Endothelial cell of umbilical vein (primary cell): ENCODE data around the gene FAM222B. TPM values are rescaled to one million over a fixed set of nuclear protein-coding genes. Genes with fewer than 3 reads are reported as not detected.

Source experiments
- BruUV-seq: library from RNA; stranded (reverse); fragments of 400-500 nt; replicated peaks from 2 replicates; lab custom pipeline; 2021; lab: Mats Ljungman, UMichigan
- CTCF ChIA-PET: fragments of 300-600, 350-600 bp; sonication (Branson Sonifier 250); formaldehyde crosslinking; loops from one replicate; lab custom pipeline; 2021; ENCODE audit warnings: antibody characterized with exemption, inconsistent platforms; lab: Charles Lee
- POLR2A ChIA-PET: fragments of 300-600, 350-600 bp; sonication (Branson Sonifier 250); formaldehyde crosslinking; loops from one replicate; lab custom pipeline; 2021; ENCODE audit warnings: antibody characterized with exemption, inconsistent platforms; lab: Charles Lee
- DNase-seq: peaks from one replicate; pipeline ENCODE4 v3.0.0-alpha.2; 2011; ENCODE audit warnings: low read depth, low spot score
- FAIRE-seq: peaks from 2 replicates; lab custom pipeline; 2011; peaks lifted over from hg19 to GRCh38; lab: Jason Lieb, UNC
- H2AFZ ChIP-seq: 2 replicates; pipeline ENCODE4 v1.6.0; 2012; ENCODE audit warnings: low read depth, low read length, control low read depth, inconsistent platforms
- H3K27ac ChIP-seq: 2 replicates; pipeline ENCODE4 v1.5.1; 2011; ENCODE audit warnings: low read depth, mild to moderate bottlenecking, control low read depth, low read length, moderate library complexity; ENCODE audit not compliant: insufficient read depth
- H3K27me3 ChIP-seq, 2 experiments: 2 replicates each; pipeline versions ENCODE4 v1.6.0 to v1.6.1; 2011; ENCODE audit warnings: low read length in 2 of 2, mixed read lengths in 1 of 2; ENCODE audit not compliant: control insufficient read depth in 2 of 2, insufficient read depth in 2 of 2
- H3K36me3 ChIP-seq, 2 experiments: 2 replicates in 1 of 2; 3 replicates in 1 of 2; pipeline ENCODE4 v1.5.1; 2011; ENCODE audit warnings: low read length in 2 of 2, mild to moderate bottlenecking in 1 of 2, moderate library complexity in 1 of 2; ENCODE audit not compliant: control insufficient read depth in 2 of 2, insufficient read depth in 2 of 2; ENCODE audit errors: extremely low read depth in 1 of 2
- H3K4me1 ChIP-seq: 3 replicates; pipeline ENCODE4 v1.5.1; 2011; ENCODE audit warnings: mild to moderate bottlenecking, low read length; ENCODE audit not compliant: control insufficient read depth, insufficient read depth; ENCODE audit errors: extremely low read depth
- H3K4me2 ChIP-seq: 2 replicates; pipeline ENCODE4 v1.6.1; 2011; ENCODE audit warnings: low read length, control low read depth, mixed read lengths; ENCODE audit not compliant: insufficient read depth
- H3K4me3 ChIP-seq, 3 experiments: fragments of 200-600 bp in 1 of 3; sonication (generic), shearing (Covaris generic) in 1 of 3; replicated peaks in 1 of 3; 2 replicates each; pipeline ENCODE4 v1.5.1; 2011 to 2016; ENCODE audit warnings: control low read depth in 3 of 3, low read length in 3 of 3, mild to moderate bottlenecking in 2 of 3, inconsistent platforms in 1 of 3, low read depth in 1 of 3, moderate library complexity in 1 of 3; ENCODE audit not compliant: insufficient read depth in 1 of 3
- H3K79me2 ChIP-seq: 2 replicates; pipeline ENCODE4 v1.6.0; 2012; ENCODE audit warnings: low read length, inconsistent platforms; ENCODE audit not compliant: control insufficient read depth, insufficient read depth
- H3K9ac ChIP-seq: replicated peaks from 2 replicates; pipeline ENCODE3; 2011; ENCODE audit warnings: low read length, control low read depth; ENCODE audit not compliant: insufficient read depth; ENCODE audit errors: extremely low read depth
- H3K9me1 ChIP-seq: replicated peaks from 3 replicates; pipeline ENCODE4 v1.6.0; 2011; ENCODE audit warnings: mild to moderate bottlenecking, low read length; ENCODE audit not compliant: control insufficient read depth, insufficient read depth; ENCODE audit errors: extremely low read depth
- H3K9me3 ChIP-seq: replicated peaks from 2 replicates; pipeline ENCODE4 v1.5.1; 2012; ENCODE audit warnings: low read length, inconsistent platforms; ENCODE audit not compliant: control insufficient read depth, insufficient read depth
- H4K20me1 ChIP-seq: replicated peaks from 2 replicates; pipeline ENCODE3; 2011; ENCODE audit warnings: mild to moderate bottlenecking, low read length; ENCODE audit not compliant: control insufficient read depth, insufficient read depth; ENCODE audit errors: extremely low read depth
- MAX ChIP-seq: IDR thresholded peaks from 2 replicates; pipeline ENCODE4 v1.6.1; 2011; ENCODE audit not compliant: insufficient read depth, insufficient read length
- MYC ChIP-seq: IDR thresholded peaks from one replicate; pipeline ENCODE4 v1.6.1; 2011; ENCODE audit warnings: mild to moderate bottlenecking, low read depth, low read length
- dilution Hi-C: fragments of 300-500 bp; cut with MboI; formaldehyde crosslinking; loops from one replicate; pipeline ENCODE4 v1.15.0; 2019; ENCODE audit warnings: low sequenced_read_pairs; ENCODE audit not compliant: extremely low pct_ligation_motif_present
- intact Hi-C: fragments of 100-400 bp; cut with micrococcal nuclease; formaldehyde crosslinking; loops from one replicate; pipeline ENCODE4 v1.10.0; 2022
- polyA plus RNA-seq, 4 experiments: library from polyadenylated mRNA; depleted of rRNA in 3 of 4; stranded (reverse) in 3 of 4; unstranded in 1 of 4; fragments of >200 nt; gene quantifications; 2 replicates each; pipeline versions ENCODE4 v1.2.1 to v1.2.3, GENCODE V29; 2011 to 2012; ENCODE audit warnings: missing spikeins in 1 of 4
- total RNA-seq: library from RNA; stranded (reverse); gene quantifications from 2 replicates; pipeline ENCODE4 v1.2.3, GENCODE V29; 2021
- TF ChIP-seq, protein P1 (sequence below), 2 donors: IDR thresholded peaks; 1 replicate in 1 of 2; 2 replicates in 1 of 2; pipeline ENCODE4 v1.5.1; 2011; ENCODE audit warnings: low read length in 2 of 2, mild to moderate bottlenecking in 2 of 2, moderate library complexity in 2 of 2, control low read depth in 1 of 2, inconsistent platforms in 1 of 2, low read depth in 1 of 2; ENCODE audit not compliant: insufficient read depth in 1 of 2; ENCODE audit errors: extremely low read depth in 1 of 2

FAM222B gene
- total and polyA plus RNA-seq, 2 donors (not counting 3 experiments of a cell fraction or from before 2014, with no cell fraction given), result 21.1 to 30.6 TPM

GRCh38 chr17:28712705-28713415 lies 129.7 kb downstream of the FAM222B start:
- Histone ChIP-seq H3K79me2 (peaks cover 6% of the 10 kb centered on the region), H3K9ac (no peak overlapping the region), H3K4me2 (no peak overlapping the region), H3K4me1 (peaks cover 15% of the 10 kb centered on the region), H3K4me3 (no peak overlapping the region), H3K27ac (no peak overlapping the region), H3K9me1 (no peaks in the 10 kb centered on the region), H3K36me3 (peaks cover 0 to 11% of the 10 kb centered on the region in 2 experiments), H4K20me1 (no peaks in the 10 kb centered on the region), H3K9me3 (no peaks in the 10 kb centered on the region), H3K27me3 (no peaks in the 10 kb centered on the region), H2AFZ (no peak overlapping the region)
- POLR2A ChIA-PET, result no interaction called here
- TF ChIP-seq MAX (no peak), MYC (no peak)
- TF ChIP-seq, protein P1, sequence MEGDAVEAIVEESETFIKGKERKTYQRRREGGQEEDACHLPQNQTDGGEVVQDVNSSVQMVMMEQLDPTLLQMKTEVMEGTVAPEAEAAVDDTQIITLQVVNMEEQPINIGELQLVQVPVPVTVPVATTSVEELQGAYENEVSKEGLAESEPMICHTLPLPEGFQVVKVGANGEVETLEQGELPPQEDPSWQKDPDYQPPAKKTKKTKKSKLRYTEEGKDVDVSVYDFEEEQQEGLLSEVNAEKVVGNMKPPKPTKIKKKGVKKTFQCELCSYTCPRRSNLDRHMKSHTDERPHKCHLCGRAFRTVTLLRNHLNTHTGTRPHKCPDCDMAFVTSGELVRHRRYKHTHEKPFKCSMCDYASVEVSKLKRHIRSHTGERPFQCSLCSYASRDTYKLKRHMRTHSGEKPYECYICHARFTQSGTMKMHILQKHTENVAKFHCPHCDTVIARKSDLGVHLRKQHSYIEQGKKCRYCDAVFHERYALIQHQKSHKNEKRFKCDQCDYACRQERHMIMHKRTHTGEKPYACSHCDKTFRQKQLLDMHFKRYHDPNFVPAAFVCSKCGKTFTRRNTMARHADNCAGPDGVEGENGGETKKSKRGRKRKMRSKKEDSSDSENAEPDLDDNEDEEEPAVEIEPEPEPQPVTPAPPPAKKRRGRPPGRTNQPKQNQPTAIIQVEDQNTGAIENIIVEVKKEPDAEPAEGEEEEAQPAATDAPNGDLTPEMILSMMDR (IDR thresholded peaks at IDR 0.05; ENCODE audit: extremely low read depth in 1 of 2, insufficient read depth in 1 of 2, low read depth in 1 of 2, low read length in 2 of 2), result no peak
- intact Hi-C loops (loop anchor here (5.0 kb wide), 1 partner anchor 51 kb away; the partner anchor contains the start of genes SDF2 and SUPT6H), dilution Hi-C loops (no loop called here)
- no TSS peak for BruUV-seq
- DNase-seq (no peak), FAIRE-seq (no peak)
- CTCF ChIA-PET, result interaction anchor here (1.0 to 5.2 kb wide), 2 partner anchors 14 to 37 kb away, joined by 5 to 21 read pairs; partner anchors contain the start of gene TLCD1
